HL-60 (cell line): ENCODE measurements around the gene INPP4B.

Experiments
- POLR2AphosphoS5 ChIP-seq: IDR thresholded peaks from 2 replicates; pipeline ENCODE4 v1.6.1; 2012; ENCODE audit warnings: low read depth
- SPI1 ChIP-seq: IDR thresholded peaks from 2 replicates; pipeline ENCODE4 v1.6.1; 2012; ENCODE audit warnings: low read depth, mild to moderate bottlenecking, borderline replicate concordance
- TF ChIP-seq, protein P1 (sequence below): IDR thresholded peaks from one replicate; pipeline ENCODE4 v1.5.1; 2011; ENCODE audit warnings: low read length, control low read depth, inconsistent platforms; ENCODE audit not compliant: insufficient read depth
- TF ChIP-seq, protein P2 (sequence below): IDR thresholded peaks from 2 replicates; pipeline ENCODE4 v1.6.1; 2012; ENCODE audit warnings: low read depth; ENCODE audit not compliant: insufficient replicate concordance

DNA sequence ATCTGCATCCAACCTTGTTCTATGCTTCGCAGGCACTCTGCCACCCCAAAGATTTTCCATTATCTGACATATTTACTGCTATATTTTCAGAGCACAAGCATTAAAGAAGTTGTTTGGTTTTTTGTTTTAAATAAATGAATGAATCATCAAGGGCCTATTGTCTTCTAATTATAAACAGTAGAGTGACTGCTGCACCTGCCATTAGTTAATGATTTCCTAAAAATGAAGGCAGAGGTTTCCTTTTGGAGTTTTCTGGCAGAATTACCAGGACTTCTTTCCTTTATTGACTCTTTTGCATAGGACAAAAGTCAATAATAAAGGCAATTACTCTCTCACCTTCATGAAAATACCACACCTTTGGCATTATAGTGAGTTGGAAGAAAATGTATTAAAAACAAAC is 238.1 kb downstream of the INPP4B start:
- TF ChIP-seq, protein P1, sequence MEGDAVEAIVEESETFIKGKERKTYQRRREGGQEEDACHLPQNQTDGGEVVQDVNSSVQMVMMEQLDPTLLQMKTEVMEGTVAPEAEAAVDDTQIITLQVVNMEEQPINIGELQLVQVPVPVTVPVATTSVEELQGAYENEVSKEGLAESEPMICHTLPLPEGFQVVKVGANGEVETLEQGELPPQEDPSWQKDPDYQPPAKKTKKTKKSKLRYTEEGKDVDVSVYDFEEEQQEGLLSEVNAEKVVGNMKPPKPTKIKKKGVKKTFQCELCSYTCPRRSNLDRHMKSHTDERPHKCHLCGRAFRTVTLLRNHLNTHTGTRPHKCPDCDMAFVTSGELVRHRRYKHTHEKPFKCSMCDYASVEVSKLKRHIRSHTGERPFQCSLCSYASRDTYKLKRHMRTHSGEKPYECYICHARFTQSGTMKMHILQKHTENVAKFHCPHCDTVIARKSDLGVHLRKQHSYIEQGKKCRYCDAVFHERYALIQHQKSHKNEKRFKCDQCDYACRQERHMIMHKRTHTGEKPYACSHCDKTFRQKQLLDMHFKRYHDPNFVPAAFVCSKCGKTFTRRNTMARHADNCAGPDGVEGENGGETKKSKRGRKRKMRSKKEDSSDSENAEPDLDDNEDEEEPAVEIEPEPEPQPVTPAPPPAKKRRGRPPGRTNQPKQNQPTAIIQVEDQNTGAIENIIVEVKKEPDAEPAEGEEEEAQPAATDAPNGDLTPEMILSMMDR, result no peak
- TF ChIP-seq SPI1, result no peak
- no peak for TF ChIP-seq POLR2AphosphoS5
- TF ChIP-seq, protein P2, sequence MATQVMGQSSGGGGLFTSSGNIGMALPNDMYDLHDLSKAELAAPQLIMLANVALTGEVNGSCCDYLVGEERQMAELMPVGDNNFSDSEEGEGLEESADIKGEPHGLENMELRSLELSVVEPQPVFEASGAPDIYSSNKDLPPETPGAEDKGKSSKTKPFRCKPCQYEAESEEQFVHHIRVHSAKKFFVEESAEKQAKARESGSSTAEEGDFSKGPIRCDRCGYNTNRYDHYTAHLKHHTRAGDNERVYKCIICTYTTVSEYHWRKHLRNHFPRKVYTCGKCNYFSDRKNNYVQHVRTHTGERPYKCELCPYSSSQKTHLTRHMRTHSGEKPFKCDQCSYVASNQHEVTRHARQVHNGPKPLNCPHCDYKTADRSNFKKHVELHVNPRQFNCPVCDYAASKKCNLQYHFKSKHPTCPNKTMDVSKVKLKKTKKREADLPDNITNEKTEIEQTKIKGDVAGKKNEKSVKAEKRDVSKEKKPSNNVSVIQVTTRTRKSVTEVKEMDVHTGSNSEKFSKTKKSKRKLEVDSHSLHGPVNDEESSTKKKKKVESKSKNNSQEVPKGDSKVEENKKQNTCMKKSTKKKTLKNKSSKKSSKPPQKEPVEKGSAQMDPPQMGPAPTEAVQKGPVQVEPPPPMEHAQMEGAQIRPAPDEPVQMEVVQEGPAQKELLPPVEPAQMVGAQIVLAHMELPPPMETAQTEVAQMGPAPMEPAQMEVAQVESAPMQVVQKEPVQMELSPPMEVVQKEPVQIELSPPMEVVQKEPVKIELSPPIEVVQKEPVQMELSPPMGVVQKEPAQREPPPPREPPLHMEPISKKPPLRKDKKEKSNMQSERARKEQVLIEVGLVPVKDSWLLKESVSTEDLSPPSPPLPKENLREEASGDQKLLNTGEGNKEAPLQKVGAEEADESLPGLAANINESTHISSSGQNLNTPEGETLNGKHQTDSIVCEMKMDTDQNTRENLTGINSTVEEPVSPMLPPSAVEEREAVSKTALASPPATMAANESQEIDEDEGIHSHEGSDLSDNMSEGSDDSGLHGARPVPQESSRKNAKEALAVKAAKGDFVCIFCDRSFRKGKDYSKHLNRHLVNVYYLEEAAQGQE, result no peak
